HEK293T (cell line): Measurements from ENCODE around the gene IRAK1.

Experiments used
- FOXA1 ChIP-seq: fragments of 450-650 bp; IDR thresholded peaks from 2 replicates; pipeline ENCODE4 v1.6.1; 2016; ENCODE audit warnings: mild to moderate bottlenecking
- FOXM1 ChIP-seq: fragments of 450-650 bp; IDR thresholded peaks from 2 replicates; pipeline ENCODE4 v1.6.1; 2017; ENCODE audit warnings: mild to moderate bottlenecking, borderline replicate concordance
- HDGF ChIP-seq: fragments of 450-650 bp; IDR thresholded peaks from 2 replicates; pipeline ENCODE4 v1.6.1; 2017; ENCODE audit warnings: antibody characterized with exemption, borderline replicate concordance
- SP1 ChIP-seq: fragments of 450-650 bp; IDR thresholded peaks from 2 replicates; pipeline ENCODE4 v1.6.1; 2017
- SUZ12 ChIP-seq: fragments of 450-650 bp; IDR thresholded peaks from 2 replicates; pipeline ENCODE4 v1.6.1; 2016; ENCODE audit warnings: mild to moderate bottlenecking

DNA sequence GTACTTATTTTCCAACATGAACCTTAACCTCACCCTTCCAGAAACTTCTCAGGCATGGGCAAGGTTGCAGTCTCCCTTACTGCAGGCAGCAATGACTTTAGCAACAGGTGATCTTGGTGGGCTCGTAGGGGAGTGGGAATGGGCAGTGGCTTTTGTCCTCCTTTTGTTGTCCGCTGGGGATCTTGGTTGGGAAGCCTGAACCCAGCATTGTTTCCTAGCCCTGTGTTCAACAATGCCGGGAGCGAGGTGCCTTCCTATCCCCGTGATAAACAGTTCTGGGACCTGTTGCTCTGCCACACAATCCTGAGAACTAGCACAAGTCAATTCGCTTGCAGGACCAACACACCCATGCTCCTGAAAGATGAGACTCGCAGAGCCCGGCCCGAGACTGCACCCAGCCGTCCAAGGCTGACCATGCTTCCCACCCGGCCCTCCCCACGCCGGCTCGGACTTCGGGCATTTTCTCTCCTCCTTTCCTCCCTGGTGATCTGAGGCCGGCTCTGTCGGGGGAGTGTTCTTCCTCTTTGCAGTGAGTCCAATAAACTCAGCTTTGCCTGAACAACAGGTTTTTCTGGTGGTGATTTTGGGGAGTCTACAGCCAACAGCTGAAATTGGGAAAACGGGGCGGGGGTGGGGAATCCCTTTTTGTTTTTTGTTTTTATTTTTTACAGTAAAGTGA lies 20.2 kb downstream of the IRAK1 start:
- TF ChIP-seq SUZ12 = no peak
- no peak for TF ChIP-seq FOXA1
- TF ChIP-seq SP1 = no peak
- TF ChIP-seq FOXM1 = no peak
- no peak for TF ChIP-seq HDGF
